WERI-Rb-1 (cell line): ENCODE results near the gene NOXRED1.

Experiments
- DNase-seq: peaks from one replicate; pipeline ENCODE4 v3.0.0-alpha.2; 2020
- H3K27ac ChIP-seq: fragments of 250-450 bp; sonication (Bioruptor Pico); 2 replicates; pipeline ENCODE4 v1.5.1; 2020; ENCODE audit warnings: mild to moderate bottlenecking, moderate library complexity
- H3K27me3 ChIP-seq: fragments of 250-450 bp; sonication (Bioruptor Pico); 2 replicates; pipeline ENCODE4 v1.5.1; 2021; ENCODE audit warnings: mild to moderate bottlenecking, low read depth, moderate library complexity; ENCODE audit not compliant: insufficient read depth, severe bottlenecking
- H3K36me3 ChIP-seq: fragments of 250-450 bp; sonication (Bioruptor Pico); 2 replicates; pipeline ENCODE4 v1.5.1; 2020; ENCODE audit warnings: mild to moderate bottlenecking, moderate library complexity
- H3K4me3 ChIP-seq: 2 replicates; pipeline ENCODE4 v1.5.1; 2011; ENCODE audit warnings: low read depth, mild to moderate bottlenecking, control low read depth, low read length
- H3K9me3 ChIP-seq: fragments of 250-450 bp; sonication (Bioruptor Pico); 2 replicates; pipeline ENCODE4 v1.5.1; 2021; ENCODE audit warnings: mild to moderate bottlenecking, moderate library complexity; ENCODE audit not compliant: severe bottlenecking
- CTCF ChIP-seq: IDR thresholded peaks from 2 replicates; pipeline ENCODE4 v1.5.1; 2011; ENCODE audit warnings: low read depth, mild to moderate bottlenecking, control low read depth, inconsistent platforms, low read length

NOXRED1 gene

GRCh38 chr14:77346495-77346894, 76.8 kb downstream of the NOXRED1 start:
- no peak overlapping the region for H3K27ac ChIP-seq
- H3K27me3 ChIP-seq, result no peaks in the 10 kb centered on the region
- DNase-seq, result no peak
- no peaks in the 10 kb centered on the region for H3K9me3 ChIP-seq
- no peak for TF ChIP-seq CTCF
- H3K36me3 ChIP-seq, result peaks cover 21% of the 10 kb centered on the region
- no peak overlapping the region for H3K4me3 ChIP-seq

- no peak for DNase-seq
- Histone ChIP-seq H3K27me3 (no peaks in the 10 kb centered on the region), H3K9me3 (no peaks in the 10 kb centered on the region), H3K36me3 (peaks cover 24% of the 10 kb centered on the region), H3K4me3 (no peak overlapping the region), H3K27ac (no peak overlapping the region)
- no peak for TF ChIP-seq CTCF
Observed at GRCh38 chr14:77344377-77344996, 78.8 kb downstream of the NOXRED1 start.
